H1 (cell line): ENCODE results near the gene MVD. TPM values are rescaled to one million over a fixed set of nuclear protein-coding genes. Genes with fewer than 3 reads are reported as not detected.

Experiments
- CTCF ChIA-PET: fragments of 300-600 bp; sonication (Branson Sonifier 250); formaldehyde crosslinking; loops from one replicate; lab custom pipeline; 2021; ENCODE audit not compliant: partially characterized antibody; lab: Charles Lee
- POLR2A ChIA-PET: fragments of 300-600 bp; sonication (Branson Sonifier 250); formaldehyde crosslinking; loops from one replicate; lab custom pipeline; 2021; ENCODE audit warnings: inconsistent platforms; ENCODE audit not compliant: partially characterized antibody; lab: Charles Lee
- DNase-seq, 2 experiments: peaks; one replicate each; pipeline versions ENCODE4 v3.0.0 to v3.0.0-alpha.2; 2010 to 2022; ENCODE audit warnings: low spot score in 2 of 2, low read depth in 1 of 2, mixed read lengths in 1 of 2
- FAIRE-seq: peaks from 2 replicates; lab custom pipeline; 2011; peaks lifted over from hg19 to GRCh38; lab: Jason Lieb, UNC
- H2AFZ ChIP-seq: 2 replicates; pipeline ENCODE4 v1.8.1; 2012; ENCODE audit warnings: low read length, inconsistent platforms
- H2AK5ac ChIP-seq: 2 replicates; pipeline ENCODE4 v1.6.1; 2013; ENCODE audit warnings: low read depth, low read length
- H2BK120ac ChIP-seq: replicated peaks from 2 replicates; pipeline ENCODE3; 2013; ENCODE audit warnings: low read depth, low read length, inconsistent platforms
- H2BK12ac ChIP-seq: 2 replicates; pipeline ENCODE4 v1.6.1; 2013; ENCODE audit warnings: low read depth, low read length
- H2BK15ac ChIP-seq: 2 replicates; pipeline ENCODE4 v1.6.1; 2013; ENCODE audit warnings: low read length
- H2BK20ac ChIP-seq: 2 replicates; pipeline ENCODE4 v1.6.1; 2013; ENCODE audit warnings: low read length
- H2BK5ac ChIP-seq: 2 replicates; pipeline ENCODE4 v1.6.1; 2013; ENCODE audit warnings: low read depth, low read length
- H3K14ac ChIP-seq: 2 replicates; pipeline ENCODE4 v1.6.1; 2013; ENCODE audit warnings: inconsistent platforms; ENCODE audit not compliant: insufficient read length
- H3K18ac ChIP-seq: 2 replicates; pipeline ENCODE4 v1.6.1; 2013; ENCODE audit warnings: low read length; ENCODE audit errors: extremely low read depth
- H3K23ac ChIP-seq: 2 replicates; pipeline ENCODE4 v1.6.1; 2013; ENCODE audit warnings: inconsistent platforms; ENCODE audit not compliant: insufficient read length
- H3K23me2 ChIP-seq: 2 replicates; pipeline ENCODE4 v1.6.1; 2013; ENCODE audit warnings: low read depth, low read length
- H3K27ac ChIP-seq: 2 replicates; pipeline ENCODE4 v1.6.1; 2011; ENCODE audit warnings: low read depth, low read length, inconsistent platforms
- H3K27me3 ChIP-seq, 4 experiments: replicated peaks in 1 of 4; 1 replicate in 1 of 4; 2 replicates in 3 of 4; pipeline versions ENCODE4 v1.6.1 to v1.8.1; 2011 to 2013; ENCODE audit warnings: low read length in 3 of 4, mild to moderate bottlenecking in 3 of 4, inconsistent platforms in 2 of 4, mixed read lengths in 2 of 4, moderate library complexity in 1 of 4; ENCODE audit not compliant: control insufficient read depth in 3 of 4, insufficient read depth in 3 of 4; ENCODE audit errors: extremely low read depth in 1 of 4
- H3K36me3 ChIP-seq, 4 experiments: 2 replicates each; pipeline versions ENCODE4 v1.6.1 to v1.8.1; 2011 to 2013; ENCODE audit warnings: mild to moderate bottlenecking in 4 of 4, low read length in 3 of 4, moderate library complexity in 2 of 4, control low read depth in 1 of 4, inconsistent platforms in 1 of 4; ENCODE audit not compliant: insufficient read depth in 4 of 4, control insufficient read depth in 2 of 4
- H3K4ac ChIP-seq: replicated peaks from 2 replicates; pipeline ENCODE3; 2013; ENCODE audit warnings: low read length, low read depth, mixed read lengths, inconsistent platforms; ENCODE audit not compliant: insufficient read length
- H3K4me1 ChIP-seq, 4 experiments: replicated peaks in 1 of 4; 1 replicate in 1 of 4; 2 replicates in 3 of 4; pipeline versions ENCODE4 v1.6.1 to v1.8.1; 2011 to 2013; ENCODE audit warnings: low read length in 3 of 4, inconsistent platforms in 2 of 4, mixed read lengths in 1 of 4; ENCODE audit not compliant: insufficient read depth in 4 of 4, control insufficient read depth in 3 of 4
- H3K4me2 ChIP-seq, 2 experiments: 2 replicates each; pipeline versions ENCODE4 v1.6.1 to v1.8.1; 2011 to 2013; ENCODE audit warnings: low read depth in 2 of 2, low read length in 2 of 2, control low read depth in 1 of 2, inconsistent platforms in 1 of 2, mild to moderate bottlenecking in 1 of 2; ENCODE audit not compliant: insufficient read depth in 1 of 2
- H3K4me3 ChIP-seq, 4 experiments: fragments of 200-600, 300-600 bp in 1 of 4; sonication (generic), shearing (Covaris generic), sonication (Bioruptor Twin) in 1 of 4; 2 replicates each; pipeline versions ENCODE4 v1.5.1 to v1.8.1; 2011 to 2016; ENCODE audit warnings: low read length in 4 of 4, low read depth in 3 of 4, control low read depth in 2 of 4, inconsistent platforms in 2 of 4, mild to moderate bottlenecking in 2 of 4, mixed read lengths in 1 of 4, moderate library complexity in 1 of 4; ENCODE audit not compliant: insufficient read depth in 2 of 4; ENCODE audit errors: extremely low read depth in 1 of 4
- H3K56ac ChIP-seq: replicated peaks from 2 replicates; pipeline ENCODE3; 2013; ENCODE audit warnings: low read depth, mild to moderate bottlenecking, mixed read lengths, low read length, inconsistent platforms; ENCODE audit not compliant: insufficient read length
- H3K79me1 ChIP-seq: 2 replicates; pipeline ENCODE4 v1.6.1; 2013; ENCODE audit warnings: low read depth, low read length, control low read depth
- H3K79me2 ChIP-seq, 2 experiments: 2 replicates each; pipeline versions ENCODE4 v1.6.1 to v1.8.1; 2012 to 2013; ENCODE audit warnings: low read length in 2 of 2, mild to moderate bottlenecking in 2 of 2, inconsistent platforms in 1 of 2; ENCODE audit not compliant: insufficient read depth in 2 of 2, control insufficient read depth in 1 of 2
- H3K9ac ChIP-seq, 4 experiments: replicated peaks in 1 of 4; 1 replicate in 1 of 4; 2 replicates in 3 of 4; pipeline versions ENCODE4 v1.6.1 to v1.8.1; 2011 to 2013; ENCODE audit warnings: low read depth in 3 of 4, low read length in 3 of 4, control low read depth in 2 of 4, mild to moderate bottlenecking in 2 of 4, moderate library complexity in 2 of 4, inconsistent platforms in 1 of 4; ENCODE audit errors: extremely low read depth in 1 of 4
- H3K9me3 ChIP-seq, 2 experiments: 2 replicates each; pipeline versions ENCODE4 v1.6.1 to v1.8.1; 2012 to 2013; ENCODE audit warnings: mild to moderate bottlenecking in 2 of 2, moderate library complexity in 2 of 2, control low read depth in 1 of 2, inconsistent platforms in 1 of 2, low read depth in 1 of 2, low read length in 1 of 2, mixed read lengths in 1 of 2; ENCODE audit not compliant: insufficient read depth in 2 of 2
- H4K20me1 ChIP-seq, 2 experiments: replicated peaks in 1 of 2; 2 replicates each; pipeline versions ENCODE3 to v1.8.1; 2011 to 2013; ENCODE audit warnings: inconsistent platforms in 2 of 2, low read length in 2 of 2, mild to moderate bottlenecking in 1 of 2; ENCODE audit not compliant: insufficient read depth in 2 of 2, control insufficient read depth in 1 of 2
- H4K5ac ChIP-seq: 2 replicates; pipeline ENCODE4 v1.6.1; 2013; ENCODE audit warnings: low read length, low read depth, mixed read lengths, inconsistent platforms; ENCODE audit not compliant: insufficient read length
- H4K8ac ChIP-seq: 2 replicates; pipeline ENCODE4 v1.8.0; 2013; ENCODE audit warnings: mild to moderate bottlenecking, moderate library complexity, low read length, inconsistent platforms; ENCODE audit not compliant: insufficient read depth; ENCODE audit errors: extremely low read depth
- H4K91ac ChIP-seq: replicated peaks from 2 replicates; pipeline ENCODE3; 2013; ENCODE audit warnings: low read length, mixed read lengths, inconsistent platforms; ENCODE audit not compliant: insufficient read length
- ASH2L ChIP-seq: fragments of 200-600, 300-600 bp; sonication (generic); IDR thresholded peaks from one replicate; pipeline ENCODE4 v1.7.1; 2017; ENCODE audit warnings: low read length
- BCL11A ChIP-seq, 2 experiments: IDR thresholded peaks; one replicate each; pipeline ENCODE4 v1.6.1; 2011; ENCODE audit warnings: low read depth in 2 of 2, low read length in 2 of 2, mild to moderate bottlenecking in 2 of 2
- CHD2 ChIP-seq: IDR thresholded peaks from 2 replicates; pipeline ENCODE4 v1.6.1; 2012; ENCODE audit warnings: low read length, improper control_type of control experiment
- E2F6 ChIP-seq: IDR thresholded peaks from 2 replicates; pipeline ENCODE4 v1.6.1; 2012; ENCODE audit warnings: inconsistent platforms
- EP300 ChIP-seq, 2 experiments: IDR thresholded peaks; 1 replicate in 1 of 2; 2 replicates in 1 of 2; pipeline ENCODE4 v1.6.1; 2011 to 2012; ENCODE audit warnings: low read depth in 2 of 2, low read length in 2 of 2, mild to moderate bottlenecking in 2 of 2, borderline replicate concordance in 1 of 2, inconsistent platforms in 1 of 2, moderate library complexity in 1 of 2
- EZH2 ChIP-seq: fragments of 200-600 bp; sonication (generic); IDR thresholded peaks from 2 replicates; pipeline ENCODE4 v1.7.1; 2012; ENCODE audit warnings: low read depth, mild to moderate bottlenecking, moderate library complexity, low read length, inconsistent platforms; ENCODE audit not compliant: severe bottlenecking
- POLR2A ChIP-seq, 2 experiments: IDR thresholded peaks; 1 replicate in 1 of 2; 2 replicates in 1 of 2; pipeline ENCODE4 v1.6.1; 2011; ENCODE audit warnings: low read depth in 2 of 2, low read length in 2 of 2, mild to moderate bottlenecking in 2 of 2; ENCODE audit errors: control extremely low read depth in 1 of 2
- RBBP5 ChIP-seq: IDR thresholded peaks from 2 replicates; pipeline ENCODE4 v1.7.1; 2012; ENCODE audit warnings: low read depth, mild to moderate bottlenecking, inconsistent platforms, low read length, moderate library complexity, borderline replicate concordance
- SIN3A ChIP-seq, 2 experiments: IDR thresholded peaks in 1 of 2; conservative IDR thresholded peaks in 1 of 2; 2 replicates each; pipeline ENCODE4 v1.6.1; 2011 to 2012; ENCODE audit warnings: low read length in 2 of 2, improper control_type of control experiment in 1 of 2, low read depth in 1 of 2, mild to moderate bottlenecking in 1 of 2
- TAF7 ChIP-seq: optimal IDR thresholded peaks from 2 replicates; pipeline ENCODE3; 2011; ENCODE audit warnings: low read depth, mild to moderate bottlenecking, inconsistent platforms, low read length, moderate library complexity, borderline replicate concordance
- WGBS, 2 experiments: shearing (Covaris generic) in 1 of 2; methylation state at CpG; one replicate each; pipeline versions ENCODE4 v1.1.6 to v1.1.7; 2013 to 2015; ENCODE audit warnings: low lambda C conversion rate in 2 of 2, mixed read lengths in 2 of 2, inconsistent platforms in 1 of 2, low coverage in 1 of 2, missing lambda C conversion rate in 1 of 2; ENCODE audit not compliant: insufficient replicate concordance in 2 of 2, insufficient coverage in 1 of 2, insufficient read length in 1 of 2; ENCODE audit errors: extremely low coverage in 1 of 2, missing lambda C conversion rate in 1 of 2; 5-methylcytosine and 5-hydroxymethylcytosine counted together
- polyA plus RNA-seq, 7 experiments: library from polyadenylated mRNA; depleted of rRNA in 3 of 7; stranded (reverse) in 5 of 7; unstranded in 2 of 7; fragments of >200 nt in 5 of 7; fragments of 200-250 nt in 2 of 7; gene quantifications; 1 replicate in 5 of 7; 2 replicates in 1 of 7; 4 replicates in 1 of 7; pipeline versions ENCODE4 v1.2.1 to v1.2.3, GENCODE V29; 2011 to 2013; ENCODE audit warnings: missing spikeins in 2 of 7, mixed read lengths in 2 of 7
- total RNA-seq: library from RNA; stranded (reverse); fragmentation: NEBNext Ultra II Directional; extraction: Animal tissue kit (Norgen Biotek cat#: 25700); gene quantifications from 2 replicates; pipeline ENCODE4 v1.2.1, GENCODE V29; 2021

Gene MVD
- total and polyA plus RNA-seq, 2 of the 8 experiments (the other 6 are each of a cell fraction or from before 2014, with no cell fraction given), result 47.2 to 77.3 TPM

- CTCF ChIA-PET, result interaction anchor here (0.5 to 1.6 kb wide), 3 partner anchors 14 to 136 kb away, joined by 3 to 5 read pairs (median 3); no protein-coding TSS in a partner anchor
- H3K56ac ChIP-seq, result peak within 1 kb of the TSS; percentile 25
- H3K4me3 ChIP-seq, result peak within 1 kb of the TSS; percentile 69 to 95 (median 78)
- TF ChIP-seq CHD2 (no peak), ASH2L (peak; percentile 59), TAF7 (no peak), EZH2 (no peak), POLR2A (IDR thresholded peaks at IDR 0.05; ENCODE audit: control extremely low read depth in 1 of 2, low read depth in 2 of 2, low read length in 2 of 2) (peak in 1 of 2 experiments; percentile 69; a peak in 1 of 3 replicates), E2F6 (no peak; the same call in 1 of the 2 replicates), BCL11A (IDR thresholded peaks at IDR 0.05; ENCODE audit: low read depth in 2 of 2, low read length in 2 of 2) (no peak), SIN3A (conservative IDR thresholded peaks at IDR 0.05 in 1 of 2, IDR thresholded peaks at IDR 0.05 in 1 of 2; ENCODE audit: low read depth in 1 of 2, low read length in 2 of 2) (0 out of 4 replicates have a peak, but pooled peaks of 1 of the 2 experiments have one; percentile 25), EP300 (IDR thresholded peaks at IDR 0.05; ENCODE audit: borderline replicate concordance in 1 of 2, low read depth in 2 of 2, low read length in 2 of 2) (no peak), RBBP5 (0 out of 2 replicates have a peak, but pooled peaks have one; percentile 31)
These were observed 12.1 kb downstream of the MVD start, which contains the start of gene CYBA for GRCh38 chr16:88650749-88651275. Gene CYBA, minus strand, starts transcription at chr16:88651053. Its CDS starts 40 bp downstream, at chr16:88651013.

More at GRCh38 chr16:88650749-88651275, 12.1 kb downstream of the MVD start, which contains the start of gene CYBA:
- no peaks in the 10 kb centered on the region for H3K9me3 ChIP-seq
- POLR2A ChIA-PET, result interaction anchor here (1.2 to 4.9 kb wide), 5 partner anchors 9 to 21 kb away, joined by 4 to 35 read pairs (median 5); partner anchors contain the start of genes IL17C and MVD
- DNase-seq (peak in 1 of 2 experiments; percentile 90), FAIRE-seq (no peak)
- H4K5ac ChIP-seq, result peak within 1 kb of the TSS; percentile 75
- peak within 1 kb of the TSS; percentile 69; the same call in 1 of the 2 replicates for H2BK5ac ChIP-seq
- H3K27me3 ChIP-seq, result no peaks in the 10 kb centered on the region
- peaks cover 0 to 11% (median 7%) of the 10 kb centered on the region in 4 experiments; a peak in 5 of 7 replicates for H3K4me1 ChIP-seq
- peak within 1 kb of the TSS; percentile 80 to 92 for H3K4me2 ChIP-seq
- H2AK5ac ChIP-seq, result peak within 1 kb of the TSS; percentile 30; the same call in 1 of the 2 replicates
- H3K79me1 ChIP-seq, result peaks cover 6% of the 10 kb centered on the region
- H2BK15ac ChIP-seq, result no peak within 1 kb of the TSS
- H2BK20ac ChIP-seq, result no peak within 1 kb of the TSS
- no peak within 1 kb of the TSS for H2AFZ ChIP-seq
- no peak within 1 kb of the TSS for H4K91ac ChIP-seq
- peak within 1 kb of the TSS; percentile 94 for H3K4ac ChIP-seq
- WGBS, 2 experiments, result 2% methylated on average over 18 of the region's 41 CpGs; no CpG with 5 or more reads in 1 of the 2 experiments
- peak within 1 kb of the TSS; percentile 96 for H3K18ac ChIP-seq
- 0 out of 2 replicates have a peak within 1 kb of the TSS, but pooled peaks have one; percentile 57 for H4K8ac ChIP-seq
- no peaks in the 10 kb centered on the region; a peak in 1 of 4 replicates for H3K79me2 ChIP-seq
- H2BK120ac ChIP-seq, result no peak within 1 kb of the TSS
- H2BK12ac ChIP-seq, result peak within 1 kb of the TSS; percentile 27; the same call in 1 of the 2 replicates
- H3K23me2 ChIP-seq, result peaks cover 10% of the 10 kb centered on the region; the same call in 1 of the 2 replicates
- peak within 1 kb of the TSS; percentile 56 to 60 (median 58) for H3K9ac ChIP-seq
- no peak within 1 kb of the TSS for H3K27ac ChIP-seq
- no peak within 1 kb of the TSS for H3K23ac ChIP-seq
- H3K36me3 ChIP-seq, result peaks cover 3 to 19% (median 4%) of the 10 kb centered on the region in 4 experiments; a peak in 7 of 8 replicates
- H4K20me1 ChIP-seq, result peaks cover 2 to 24% of the 10 kb centered on the region in 2 experiments
- peak within 1 kb of the TSS; percentile 83 for H3K14ac ChIP-seq
